NT2/D1 (cell line): ENCODE results near the gene POLE.

Experiments
- SUZ12 ChIP-seq: IDR thresholded peaks from 2 replicates; pipeline ENCODE4 v1.6.1; 2011; ENCODE audit not compliant: insufficient read length, insufficient read depth; ENCODE audit errors: extremely low read depth
- YY1 ChIP-seq: IDR thresholded peaks from 2 replicates; pipeline ENCODE4 v1.6.1; 2011; ENCODE audit not compliant: insufficient read length, insufficient read depth
- ZNF274 ChIP-seq: IDR thresholded peaks from 2 replicates; pipeline ENCODE4 v1.6.1; 2011; ENCODE audit warnings: mild to moderate bottlenecking, low read depth, low read length

DNA sequence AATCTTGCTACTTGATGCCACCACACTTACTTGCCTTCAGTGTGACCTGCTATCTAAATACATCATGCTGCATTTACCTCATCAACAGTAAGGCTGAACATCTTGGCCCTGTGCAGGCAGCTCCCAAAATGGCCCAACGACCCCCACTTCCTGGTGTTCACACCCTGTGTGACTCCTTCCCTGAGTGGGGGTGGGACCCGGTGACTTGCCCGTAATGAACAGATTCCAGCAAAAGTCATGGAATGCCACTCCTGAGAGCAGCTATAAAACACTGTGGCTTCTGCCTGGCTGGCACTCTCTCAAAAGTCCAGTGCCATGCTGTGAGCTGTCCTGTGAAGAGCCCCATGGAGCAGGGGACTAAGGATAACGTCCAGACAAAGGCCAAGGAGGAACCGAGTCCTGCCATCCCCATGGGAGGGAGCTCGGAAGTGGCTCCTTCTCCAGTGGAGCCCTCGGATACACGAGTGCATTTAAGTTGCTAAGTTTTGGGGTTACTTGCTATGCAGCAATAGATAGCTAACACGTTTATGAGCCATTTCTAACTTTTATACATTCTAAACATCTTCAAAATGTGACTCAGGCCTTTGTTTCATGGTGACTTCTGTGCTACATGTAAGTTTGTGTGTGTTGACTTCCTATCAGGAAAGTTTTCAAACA, 35.6 kb downstream of the POLE start:
- TF ChIP-seq YY1 (no peak), ZNF274 (no peak), SUZ12 (no peak)
